Activated naive CD4-positive, alpha-beta T cell treated with anti-CD3 and anti-CD28 coated beads for 36 hours (primary cell): Measurements from ENCODE around the gene BAMBI. TPM values are rescaled to one million over a fixed set of nuclear protein-coding genes. Genes with fewer than 3 reads are reported as not detected.

Source experiments
- CTCF ChIA-PET: fragments of 350-600 bp; sonication (Branson Sonifier 250); formaldehyde crosslinking; loops from one replicate; lab custom pipeline; 2021; ENCODE audit warnings: antibody characterized with exemption; lab: Charles Lee
- DNase-seq: peaks from one replicate; pipeline ENCODE4 v3.0.0-alpha.2; 2020
- H3K27ac Mint-ChIP-seq: one replicate; pipeline ENCODE4 v1.8.0; 2021; ENCODE audit warnings: mild to moderate bottlenecking, mixed read lengths
- H3K27me3 Mint-ChIP-seq: one replicate; pipeline ENCODE4 v1.8.0; 2021; ENCODE audit warnings: low read depth, mixed read lengths
- H3K36me3 Mint-ChIP-seq: one replicate; pipeline ENCODE4 v1.8.0; 2021; ENCODE audit warnings: low read depth, mixed read lengths
- H3K4me1 Mint-ChIP-seq: one replicate; pipeline ENCODE4 v1.8.0; 2021; ENCODE audit warnings: low read depth, mixed read lengths
- H3K4me3 Mint-ChIP-seq: one replicate; pipeline ENCODE4 v1.8.0; 2021; ENCODE audit warnings: mild to moderate bottlenecking, moderate library complexity, mixed read lengths
- H3K9me3 Mint-ChIP-seq: one replicate; pipeline ENCODE4 v1.8.0; 2021; ENCODE audit warnings: mixed read lengths
- intact Hi-C: fragments of 100-400 bp; cut with micrococcal nuclease; formaldehyde crosslinking; loops from one replicate; pipeline ENCODE4 v1.15.1; 2023
- total RNA-seq, 2 experiments: library from RNA; stranded (reverse); gene quantifications; one replicate each; pipeline ENCODE4 v1.2.3, GENCODE V29; 2021

The BAMBI gene
- total RNA-seq, 2 experiments from 2014 or later: 0.57 to 0.59 TPM

DNA sequence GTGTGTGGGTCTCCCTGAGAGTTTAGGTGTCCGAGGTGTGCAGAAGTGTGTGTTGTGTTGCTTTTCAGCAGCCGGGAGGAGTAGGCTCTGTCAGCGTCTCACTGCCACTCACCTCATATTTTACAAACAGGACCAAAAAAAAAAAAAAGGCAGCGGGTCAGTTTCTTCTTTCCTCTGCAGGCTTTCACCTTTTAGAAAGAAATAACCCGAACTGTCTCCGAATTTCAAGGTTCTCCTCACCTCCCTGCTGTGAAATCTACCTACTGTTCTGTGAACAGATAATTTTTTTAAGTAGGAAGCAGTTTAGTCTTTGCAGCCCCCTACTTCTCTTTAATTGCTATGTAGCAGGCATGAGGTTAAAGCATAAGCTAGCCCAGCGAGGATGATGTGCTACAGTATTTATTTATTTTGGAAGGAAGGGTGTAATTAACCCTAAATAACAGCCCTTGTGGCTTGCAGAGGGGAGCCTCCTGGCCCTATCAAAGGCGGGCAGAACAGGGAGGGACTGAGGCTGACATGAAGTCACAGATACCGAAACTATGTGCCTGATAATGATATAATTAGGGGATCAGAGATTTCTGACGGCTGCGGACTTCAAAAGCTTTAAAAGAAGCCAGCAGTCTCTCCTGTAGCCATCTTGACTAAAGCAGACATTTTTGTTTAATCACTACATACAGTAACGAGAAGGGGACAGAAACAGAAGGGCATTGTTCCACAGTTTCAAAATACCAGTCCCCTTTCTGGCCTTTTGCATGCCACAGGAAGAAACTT lies 1.6 kb downstream of the BAMBI start:
- no peak for DNase-seq
- Mint-ChIP-seq H3K4me3 (peak overlapping the region; percentile 56), H3K36me3 (no peaks in the 10 kb centered on the region), H3K9me3 (no peaks in the 10 kb centered on the region), H3K27ac (no peak overlapping the region), H3K4me1 (peaks cover 23% of the 10 kb centered on the region), H3K27me3 (peaks cover 59% of the 10 kb centered on the region)
- CTCF ChIA-PET: interaction anchor here (0.6 kb wide), 1 partner anchor 11 kb away, joined by 4 read pairs; no protein-coding TSS in a partner anchor
- intact Hi-C loops: loop anchor here (5.0 to 10.0 kb wide), 4 partner anchors 52 to 726 kb away; no protein-coding TSS in a partner anchor

DNA sequence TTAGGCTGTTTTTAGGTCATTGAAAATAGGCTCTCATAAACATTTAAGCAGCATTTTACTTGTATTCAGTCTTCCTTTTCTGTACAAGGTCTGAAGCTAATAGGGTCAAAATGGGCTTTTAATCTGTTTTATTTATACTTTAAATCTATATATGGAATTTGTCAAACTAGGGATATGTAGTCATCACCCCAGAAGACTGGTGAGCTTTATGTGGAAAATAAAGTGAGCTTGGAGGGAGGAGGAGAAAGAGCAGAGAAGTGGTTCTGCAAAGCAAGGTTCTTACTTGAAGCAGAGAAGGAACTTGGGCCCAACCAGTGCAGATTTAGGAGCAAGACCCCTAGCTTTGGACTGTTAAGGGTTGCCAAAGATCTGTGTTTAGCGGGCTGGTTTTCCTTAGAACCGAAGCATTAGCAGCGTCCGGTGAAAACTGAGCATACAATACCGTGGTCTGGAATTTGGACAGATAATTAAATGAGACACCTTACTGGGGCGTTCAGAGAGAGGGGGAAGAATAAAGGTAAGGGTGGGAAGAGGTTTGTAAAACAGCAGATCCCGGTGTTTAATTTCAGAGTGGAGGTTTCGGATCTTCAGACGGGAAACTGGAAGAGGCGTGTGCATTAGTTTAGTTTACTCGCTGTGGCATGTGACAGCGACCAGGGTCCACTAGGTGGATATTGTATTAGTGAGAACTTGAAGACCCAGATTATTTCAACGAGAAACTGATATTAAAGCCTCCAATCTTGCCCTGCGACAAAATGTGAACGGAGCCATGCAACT lies 2.4 kb downstream of the BAMBI start:
- DNase-seq: no peak
- Mint-ChIP-seq H3K9me3 (no peaks in the 10 kb centered on the region), H3K27me3 (peaks cover 56% of the 10 kb centered on the region), H3K27ac (no peak overlapping the region), H3K36me3 (no peaks in the 10 kb centered on the region), H3K4me3 (peak overlapping the region; percentile 17), H3K4me1 (peaks cover 23% of the 10 kb centered on the region)
- CTCF ChIA-PET: interaction anchor here (0.6 kb wide), 1 partner anchor 633 kb away, joined by 3 read pairs; no protein-coding TSS in a partner anchor
- intact Hi-C loops: loop anchor here (5.0 to 10.0 kb wide), 4 partner anchors 52 to 725 kb away; no protein-coding TSS in a partner anchor

DNA sequence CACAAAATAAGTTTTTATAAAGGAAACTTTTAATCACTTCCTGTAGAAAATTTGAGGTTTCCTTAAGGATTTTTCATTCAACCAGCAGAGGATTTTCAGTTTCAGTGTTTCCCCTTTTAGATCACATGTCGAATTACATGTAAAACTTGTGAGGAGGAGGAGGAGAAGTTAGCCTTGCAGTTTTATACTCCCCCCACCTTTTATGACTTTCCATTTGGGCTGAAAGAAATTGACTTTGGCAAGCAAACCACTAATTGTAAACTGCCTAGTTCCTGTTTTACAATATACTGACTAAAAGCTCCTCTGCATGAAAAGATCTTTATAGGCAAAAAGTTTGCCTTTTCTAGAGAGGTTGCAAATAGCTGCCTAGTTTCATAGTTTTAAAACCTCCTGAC lies 3.0 kb downstream of the BAMBI start:
- Mint-ChIP-seq H3K4me3 (peak overlapping the region; percentile 17), H3K27me3 (peaks cover 52% of the 10 kb centered on the region), H3K27ac (no peak overlapping the region), H3K9me3 (no peaks in the 10 kb centered on the region), H3K36me3 (no peaks in the 10 kb centered on the region), H3K4me1 (peaks cover 23% of the 10 kb centered on the region)
- intact Hi-C loops: no loop called here
- DNase-seq: no peak
- CTCF ChIA-PET: no interaction called here

DNA sequence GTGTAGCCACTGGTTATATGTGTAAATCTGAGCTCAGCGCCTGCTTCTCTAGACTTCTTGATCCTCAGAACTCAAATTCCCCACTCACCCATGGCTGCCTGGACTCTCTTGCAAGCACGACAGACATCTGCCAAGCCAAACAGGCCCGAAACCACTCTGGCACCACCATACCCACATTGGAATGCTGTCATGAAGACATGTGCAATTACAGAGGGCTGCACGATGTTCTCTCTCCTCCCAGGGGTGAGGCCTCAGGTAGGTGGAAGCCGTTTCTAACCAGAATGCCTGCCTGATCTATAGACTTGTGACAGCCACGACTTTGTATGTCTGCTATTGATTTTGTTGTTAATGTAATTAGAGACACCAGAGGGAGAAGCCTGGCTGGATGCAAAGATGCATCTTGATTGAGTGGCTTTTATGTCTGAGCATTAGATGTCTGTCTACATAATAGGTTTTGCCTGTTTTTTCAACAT lies 4.0 kb downstream of the BAMBI start:
- CTCF ChIA-PET: interaction anchor here (0.8 to 1.4 kb wide), 2 partner anchors 310 to 312 kb away, joined by 3 to 4 read pairs; no protein-coding TSS in a partner anchor
- H3K27me3 Mint-ChIP-seq: peaks cover 47% of the 10 kb centered on the region

DNA sequence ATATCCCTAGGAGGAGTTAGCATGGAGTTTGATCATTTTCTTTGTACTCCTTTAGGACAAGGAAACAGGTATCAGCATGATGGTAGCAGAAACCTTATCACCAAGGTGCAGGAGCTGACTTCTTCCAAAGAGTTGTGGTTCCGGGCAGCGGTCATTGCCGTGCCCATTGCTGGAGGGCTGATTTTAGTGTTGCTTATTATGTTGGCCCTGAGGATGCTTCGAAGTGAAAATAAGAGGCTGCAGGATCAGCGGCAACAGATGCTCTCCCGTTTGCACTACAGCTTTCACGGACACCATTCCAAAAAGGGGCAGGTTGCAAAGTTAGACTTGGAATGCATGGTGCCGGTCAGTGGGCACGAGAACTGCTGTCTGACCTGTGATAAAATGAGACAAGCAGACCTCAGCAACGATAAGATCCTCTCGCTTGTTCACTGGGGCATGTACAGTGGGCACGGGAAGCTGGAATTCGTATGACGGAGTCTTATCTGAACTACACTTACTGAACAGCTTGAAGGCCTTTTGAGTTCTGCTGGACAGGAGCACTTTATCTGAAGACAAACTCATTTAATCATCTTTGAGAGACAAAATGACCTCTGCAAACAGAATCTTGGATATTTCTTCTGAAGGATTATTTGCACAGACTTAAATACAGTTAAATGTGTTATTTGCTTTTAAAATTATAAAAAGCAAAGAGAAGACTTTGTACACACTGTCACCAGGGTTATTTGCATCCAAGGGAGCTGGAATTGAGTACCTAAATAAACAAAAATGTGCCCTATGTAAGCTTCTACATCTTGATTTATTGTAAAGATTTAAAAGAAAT lies 4.8 kb downstream of the BAMBI start:
- H3K36me3 Mint-ChIP-seq: no peaks in the 10 kb centered on the region
- CTCF ChIA-PET: interaction anchor here (0.8 to 1.4 kb wide), 2 partner anchors 309 to 311 kb away, joined by 3 to 4 read pairs; no protein-coding TSS in a partner anchor
- no peak overlapping the region for H3K27ac Mint-ChIP-seq
- H3K4me3 Mint-ChIP-seq: no peak overlapping the region
- H3K4me1 Mint-ChIP-seq: peaks cover 17% of the 10 kb centered on the region
- peaks cover 43% of the 10 kb centered on the region for H3K27me3 Mint-ChIP-seq
- intact Hi-C loops: no loop called here
- no peaks in the 10 kb centered on the region for H3K9me3 Mint-ChIP-seq
- DNase-seq: no peak

More for the DNA sequence above, 4.0 kb downstream of the BAMBI start:
- intact Hi-C loops: no loop called here
- H3K4me3 Mint-ChIP-seq: no peak overlapping the region
- no peak for DNase-seq
- H3K27ac Mint-ChIP-seq: no peak overlapping the region
- peaks cover 21% of the 10 kb centered on the region for H3K4me1 Mint-ChIP-seq
- H3K9me3 Mint-ChIP-seq: no peaks in the 10 kb centered on the region
- H3K36me3 Mint-ChIP-seq: no peaks in the 10 kb centered on the region

DNA sequence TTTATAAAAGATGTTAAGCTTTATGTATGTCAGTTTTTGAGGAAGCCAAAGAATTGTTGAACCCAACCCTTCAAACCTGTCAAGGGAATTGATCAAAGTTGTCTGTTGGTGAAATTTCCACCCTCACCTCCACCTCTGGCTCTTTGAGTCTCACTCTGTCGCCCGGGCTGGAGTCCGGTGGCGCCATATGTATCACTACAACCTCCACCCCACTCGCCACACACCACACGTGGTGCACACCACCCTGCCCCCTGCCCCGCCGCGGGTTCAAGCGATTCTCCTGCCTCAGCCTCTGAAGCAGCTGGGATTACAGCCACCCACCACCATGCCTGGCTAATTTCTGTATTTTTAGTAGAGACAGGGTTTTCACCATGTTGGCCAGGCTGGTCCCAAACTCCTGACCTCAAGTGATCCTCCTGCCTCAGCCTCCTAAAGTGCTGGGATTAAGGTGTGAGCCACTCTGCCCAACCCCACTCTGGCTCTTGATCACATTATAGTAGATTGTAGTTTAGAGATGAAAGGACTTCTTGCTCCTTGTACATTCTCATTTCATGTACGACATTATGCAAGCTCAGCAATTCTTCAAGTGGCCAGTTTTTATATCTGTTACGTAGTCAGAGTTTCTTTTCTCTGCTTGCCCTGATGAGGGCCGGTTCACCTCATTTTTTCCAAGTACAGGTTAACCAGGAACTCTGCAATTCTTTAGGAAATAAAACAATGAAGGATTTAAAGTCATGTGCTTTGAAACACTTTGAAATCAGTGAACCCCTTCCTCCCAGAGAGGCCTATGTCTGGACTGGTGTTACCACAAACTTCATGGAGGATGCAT lies 7.0 kb downstream of the BAMBI start:
- CTCF ChIA-PET: interaction anchor here (0.7 kb wide), 1 partner anchor 145 kb away, joined by 3 read pairs; no protein-coding TSS in a partner anchor
- Mint-ChIP-seq H3K27me3 (peaks cover 32% of the 10 kb centered on the region), H3K4me1 (peaks cover 12% of the 10 kb centered on the region), H3K9me3 (no peaks in the 10 kb centered on the region), H3K4me3 (no peak overlapping the region), H3K27ac (no peak overlapping the region), H3K36me3 (no peaks in the 10 kb centered on the region)
- intact Hi-C loops: no loop called here
- DNase-seq: no peak

DNA sequence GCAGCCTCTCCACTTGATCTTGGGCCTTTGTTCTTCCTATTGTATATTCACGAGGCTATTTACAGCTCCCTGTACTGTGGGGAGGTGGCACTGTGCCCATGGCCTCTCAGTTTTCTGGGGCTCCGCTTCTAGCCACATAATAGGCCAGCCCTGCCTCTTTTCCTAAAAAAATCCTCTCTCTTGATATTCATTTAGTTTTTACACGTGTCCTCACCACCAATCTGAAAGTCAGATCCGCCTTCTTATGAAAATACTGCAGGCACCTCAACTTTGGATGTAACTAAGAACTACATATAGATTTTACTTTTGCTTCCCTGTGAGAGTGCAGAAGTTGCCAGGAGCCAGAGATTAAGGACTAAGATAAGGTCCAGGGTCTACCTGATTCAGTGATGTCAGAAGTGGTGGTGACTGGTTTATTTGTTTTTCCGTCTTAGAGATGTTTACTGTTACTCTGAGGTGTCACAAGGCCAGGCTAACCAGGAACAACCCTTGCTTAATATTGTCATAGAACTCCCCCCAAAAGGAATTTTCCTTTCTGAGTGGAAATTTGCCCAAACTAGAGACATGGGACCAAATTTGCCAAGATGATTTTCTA lies 7.8 kb downstream of the BAMBI start:
- CTCF ChIA-PET: interaction anchor here (0.6 to 1.1 kb wide), 2 partner anchors 9 to 307 kb away, joined by 3 read pairs; no protein-coding TSS in a partner anchor
- Mint-ChIP-seq H3K4me1 (peaks cover 7% of the 10 kb centered on the region), H3K36me3 (no peaks in the 10 kb centered on the region), H3K27me3 (peaks cover 28% of the 10 kb centered on the region), H3K27ac (no peak overlapping the region), H3K9me3 (no peaks in the 10 kb centered on the region), H3K4me3 (no peak overlapping the region)
- no peak for DNase-seq
- intact Hi-C loops: no loop called here

DNA sequence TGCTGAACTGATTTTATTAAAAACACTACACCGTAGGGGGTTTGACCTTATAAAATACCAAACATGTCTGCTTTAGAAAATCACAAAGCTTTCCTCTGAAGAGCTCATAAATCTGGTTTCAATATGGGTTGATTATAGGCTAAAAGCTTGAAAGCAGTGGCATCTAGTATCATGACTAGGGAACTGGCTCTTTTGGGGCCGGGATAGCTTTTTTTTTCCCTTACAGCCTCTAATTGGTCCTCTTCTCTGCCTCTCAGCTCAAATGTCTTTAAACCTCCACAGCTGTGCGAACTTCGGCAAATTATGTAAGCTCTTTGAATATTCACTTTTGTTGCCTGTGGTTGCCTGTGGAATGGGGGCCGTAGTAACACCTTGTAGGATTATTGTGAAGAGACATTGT lies 8.4 kb downstream of the BAMBI start:
- no peak for DNase-seq
- H3K9me3 Mint-ChIP-seq: no peaks in the 10 kb centered on the region
- peaks cover under 1% of the 10 kb centered on the region for H3K4me1 Mint-ChIP-seq
- H3K36me3 Mint-ChIP-seq: no peaks in the 10 kb centered on the region
- no peak overlapping the region for H3K27ac Mint-ChIP-seq
- peaks cover 25% of the 10 kb centered on the region for H3K27me3 Mint-ChIP-seq
- no peak overlapping the region for H3K4me3 Mint-ChIP-seq
- intact Hi-C loops: no loop called here
- CTCF ChIA-PET: interaction anchor here (0.6 to 1.1 kb wide), 2 partner anchors 9 to 306 kb away, joined by 3 read pairs; no protein-coding TSS in a partner anchor

DNA sequence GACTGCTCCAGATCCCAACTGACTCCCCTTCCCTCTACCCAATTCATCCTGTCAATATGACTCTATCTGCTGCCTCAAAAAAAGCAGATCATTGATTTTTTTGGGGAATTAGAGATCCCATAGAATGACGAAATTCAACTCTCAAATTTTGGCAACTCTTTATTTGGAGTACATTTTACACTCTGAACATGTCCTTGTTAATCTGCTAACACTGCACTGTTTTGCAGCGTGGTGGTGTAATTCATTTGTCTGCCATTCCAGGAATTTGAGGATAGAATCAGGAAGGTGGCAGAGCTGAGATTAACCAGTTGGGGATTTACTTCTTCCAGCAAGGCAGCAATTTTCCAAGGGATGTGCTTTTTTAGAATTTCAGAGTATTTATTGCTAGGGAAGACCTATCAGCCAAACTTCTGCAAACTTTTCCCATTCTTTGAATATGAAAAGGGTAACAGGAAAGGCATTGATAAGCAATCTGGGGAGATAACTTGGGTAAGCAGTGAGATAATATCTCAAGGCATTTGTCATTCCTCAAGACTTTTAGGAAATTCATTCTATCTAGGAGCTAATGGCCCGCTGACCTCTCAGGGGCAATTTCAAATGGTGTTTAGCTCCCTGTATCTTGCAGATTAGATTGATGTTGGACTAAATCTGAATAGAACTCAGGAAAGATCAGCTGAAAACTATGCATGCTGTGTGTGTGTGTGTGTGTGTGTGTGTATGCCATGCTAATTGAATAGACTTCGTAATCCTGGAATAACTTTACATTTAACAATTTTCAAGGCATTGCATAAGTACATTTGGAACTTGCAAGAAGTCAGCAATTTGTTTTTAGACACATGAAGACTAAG lies 9.7 kb downstream of the BAMBI start:
- intact Hi-C loops: no loop called here
- no peak for DNase-seq
- Mint-ChIP-seq H3K27ac (no peak overlapping the region), H3K4me1 (no peaks in the 10 kb centered on the region), H3K27me3 (peaks cover 14% of the 10 kb centered on the region), H3K4me3 (no peak overlapping the region), H3K9me3 (no peaks in the 10 kb centered on the region), H3K36me3 (no peaks in the 10 kb centered on the region)
- CTCF ChIA-PET: interaction anchor here (0.6 kb wide), 1 partner anchor 468 kb away, joined by 4 read pairs; no protein-coding TSS in a partner anchor

DNA sequence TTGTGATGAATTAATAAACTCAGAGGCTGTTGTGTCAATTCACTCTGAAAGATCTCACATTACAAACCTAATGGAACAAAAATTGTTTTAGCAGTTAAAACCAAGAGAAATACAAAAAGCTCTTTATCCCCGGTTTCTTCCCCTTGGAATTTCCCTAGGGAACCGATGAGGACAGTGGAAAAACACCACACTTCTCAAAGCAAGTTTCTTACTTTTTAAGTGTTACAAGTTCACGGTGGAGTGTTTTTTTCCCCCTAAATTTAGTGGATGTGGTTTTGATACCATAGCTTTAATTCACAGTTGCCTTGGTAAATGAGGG lies 10.3 kb downstream of the BAMBI start:
- Mint-ChIP-seq H3K4me1 (no peaks in the 10 kb centered on the region), H3K9me3 (no peaks in the 10 kb centered on the region), H3K27ac (no peak overlapping the region), H3K36me3 (no peaks in the 10 kb centered on the region), H3K4me3 (no peak overlapping the region), H3K27me3 (peaks cover 12% of the 10 kb centered on the region)
- intact Hi-C loops: no loop called here
- no peak for DNase-seq
- CTCF ChIA-PET: interaction anchor here (0.6 kb wide), 1 partner anchor 467 kb away, joined by 4 read pairs; no protein-coding TSS in a partner anchor
